Brain microvascular endothelial cell (primary cell): ENCODE measurements around the gene CCN6.
"Not testable (repeated sequence)": the region's sequence is repeated elsewhere in the genome, so short reads cannot be mapped to it uniquely, and the experiment has no call there.

Source experiments
- DNase-seq: peaks from one replicate; pipeline ENCODE4 v3.0.0-alpha.2; 2020
- H3K27ac ChIP-seq: fragments of 250-450 bp; sonication (Bioruptor Pico); 2 replicates; pipeline ENCODE4 v1.5.1; 2020; ENCODE audit warnings: mild to moderate bottlenecking, moderate library complexity
- H3K27me3 ChIP-seq: fragments of 250-450 bp; sonication (Bioruptor Pico); replicated peaks from 2 replicates; pipeline ENCODE4 v1.5.1; 2020; ENCODE audit warnings: mild to moderate bottlenecking
- H3K36me3 ChIP-seq: fragments of 250-450 bp; sonication (Bioruptor Pico); replicated peaks from 2 replicates; pipeline ENCODE4 v1.5.1; 2020; ENCODE audit warnings: mild to moderate bottlenecking
- H3K4me3 ChIP-seq: 2 replicates; pipeline ENCODE4 v1.5.1; 2011; ENCODE audit warnings: low read depth, mild to moderate bottlenecking, control low read depth, low read length, moderate library complexity
- in situ Hi-C: cut with HindIII; loops from 2 replicates; pipeline ENCODE4 v1.10.0; 2017; ENCODE audit warnings: low sequenced_read_pairs, low pct_ligation_motif_present
- TF ChIP-seq, protein P1 (sequence below): IDR thresholded peaks from 2 replicates; pipeline ENCODE4 v1.5.1; 2011; ENCODE audit warnings: low read depth, mild to moderate bottlenecking, moderate library complexity, low read length, control low read depth, inconsistent platforms; ENCODE audit errors: missing control alignments

CCN6 gene

GRCh38 chr6:112086744-112087135 is 32.8 kb downstream of the CCN6 start:
- Histone ChIP-seq H3K4me3 (peak overlapping the region; percentile 90), H3K27me3 (no peaks in the 10 kb centered on the region), H3K36me3 (peaks cover 3% of the 10 kb centered on the region), H3K27ac (peak overlapping the region; percentile 89)
- peak; percentile 52 for DNase-seq
- TF ChIP-seq, protein P1, sequence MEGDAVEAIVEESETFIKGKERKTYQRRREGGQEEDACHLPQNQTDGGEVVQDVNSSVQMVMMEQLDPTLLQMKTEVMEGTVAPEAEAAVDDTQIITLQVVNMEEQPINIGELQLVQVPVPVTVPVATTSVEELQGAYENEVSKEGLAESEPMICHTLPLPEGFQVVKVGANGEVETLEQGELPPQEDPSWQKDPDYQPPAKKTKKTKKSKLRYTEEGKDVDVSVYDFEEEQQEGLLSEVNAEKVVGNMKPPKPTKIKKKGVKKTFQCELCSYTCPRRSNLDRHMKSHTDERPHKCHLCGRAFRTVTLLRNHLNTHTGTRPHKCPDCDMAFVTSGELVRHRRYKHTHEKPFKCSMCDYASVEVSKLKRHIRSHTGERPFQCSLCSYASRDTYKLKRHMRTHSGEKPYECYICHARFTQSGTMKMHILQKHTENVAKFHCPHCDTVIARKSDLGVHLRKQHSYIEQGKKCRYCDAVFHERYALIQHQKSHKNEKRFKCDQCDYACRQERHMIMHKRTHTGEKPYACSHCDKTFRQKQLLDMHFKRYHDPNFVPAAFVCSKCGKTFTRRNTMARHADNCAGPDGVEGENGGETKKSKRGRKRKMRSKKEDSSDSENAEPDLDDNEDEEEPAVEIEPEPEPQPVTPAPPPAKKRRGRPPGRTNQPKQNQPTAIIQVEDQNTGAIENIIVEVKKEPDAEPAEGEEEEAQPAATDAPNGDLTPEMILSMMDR = peak; percentile 45
- in situ Hi-C loops = no loop called here

- Histone ChIP-seq H3K36me3 (peaks cover 3% of the 10 kb centered on the region), H3K27ac (peak within 1 kb of the TSS; percentile 89), H3K27me3 (no peaks in the 10 kb centered on the region), H3K4me3 (peak within 1 kb of the TSS; percentile 90)
- TF ChIP-seq, protein P1 = peak; percentile 30
- in situ Hi-C loops = no loop called here
- DNase-seq = peak; percentile 99
Measured at GRCh38 chr6:112087136-112087911, 33.4 kb downstream of the CCN6 start, which contains the start of the genes FAM229B and TUBE1. FAM229B (plus strand) TSS chr6:112087591; CDS start chr6:112099284, 11,693 bp downstream. TUBE1 (minus strand) TSS chr6:112087482; CDS start chr6:112087434, 48 bp downstream.

DNA sequence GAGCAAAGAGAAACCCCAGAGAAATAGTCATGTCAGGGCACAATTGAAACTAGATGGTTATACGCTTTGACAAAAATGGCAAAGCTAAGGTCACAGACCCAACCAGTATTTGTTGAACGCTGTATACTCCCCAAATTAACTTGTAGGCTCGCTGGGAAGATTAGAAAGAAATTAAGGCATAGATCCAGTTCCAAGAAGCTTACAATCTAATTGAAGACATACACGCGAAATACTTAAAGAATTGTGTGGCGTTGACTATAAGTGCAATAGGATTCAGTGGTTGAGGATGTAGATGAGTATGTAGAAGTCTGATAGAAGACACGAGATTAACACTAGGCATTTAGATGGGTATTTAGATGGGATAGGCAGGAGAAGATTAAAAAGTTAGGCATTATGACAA is 34.0 kb downstream of the CCN6 start:
- H3K27ac ChIP-seq = peak overlapping the region; percentile 89
- TF ChIP-seq, protein P1 = no peak
- peaks cover 3% of the 10 kb centered on the region for H3K36me3 ChIP-seq
- H3K27me3 ChIP-seq = no peaks in the 10 kb centered on the region
- in situ Hi-C loops = no loop called here
- no peak for DNase-seq
- H3K4me3 ChIP-seq = peak overlapping the region; percentile 90

- Histone ChIP-seq H3K4me3 (no peak overlapping the region), H3K27me3 (no peaks in the 10 kb centered on the region), H3K27ac (no peak overlapping the region), H3K36me3 (no peaks in the 10 kb centered on the region)
- no peak for DNase-seq
- in situ Hi-C loops = no loop called here
- TF ChIP-seq, protein P1 = no peak
Measured at GRCh38 chr6:112096901-112097300, 43.0 kb downstream of the CCN6 start.

DNA sequence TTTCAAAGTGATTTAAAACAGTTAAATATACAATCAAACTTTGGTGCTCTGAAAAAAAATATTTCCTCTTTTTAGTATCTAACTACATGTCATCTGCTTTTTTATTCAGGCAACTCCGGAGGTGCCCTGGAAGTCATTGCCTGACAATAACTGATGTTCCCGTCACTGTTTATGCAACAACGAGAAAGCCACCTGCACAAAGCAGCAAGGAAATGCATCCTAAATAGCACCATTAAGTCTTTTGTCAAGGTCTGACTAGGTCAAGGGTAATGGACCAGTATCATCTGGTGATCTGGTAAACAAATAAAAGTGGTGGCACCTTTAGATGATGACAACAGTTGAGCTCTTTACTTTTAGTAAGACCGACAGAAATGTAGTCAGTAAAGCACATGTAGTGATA is 46.7 kb downstream of the CCN6 start:
- DNase-seq = no peak
- H3K27me3 ChIP-seq = no peaks in the 10 kb centered on the region
- in situ Hi-C loops = no loop called here
- TF ChIP-seq, protein P1 = no peak
- H3K4me3 ChIP-seq = no peak overlapping the region
- H3K36me3 ChIP-seq = no peaks in the 10 kb centered on the region
- H3K27ac ChIP-seq = no peak overlapping the region

DNA sequence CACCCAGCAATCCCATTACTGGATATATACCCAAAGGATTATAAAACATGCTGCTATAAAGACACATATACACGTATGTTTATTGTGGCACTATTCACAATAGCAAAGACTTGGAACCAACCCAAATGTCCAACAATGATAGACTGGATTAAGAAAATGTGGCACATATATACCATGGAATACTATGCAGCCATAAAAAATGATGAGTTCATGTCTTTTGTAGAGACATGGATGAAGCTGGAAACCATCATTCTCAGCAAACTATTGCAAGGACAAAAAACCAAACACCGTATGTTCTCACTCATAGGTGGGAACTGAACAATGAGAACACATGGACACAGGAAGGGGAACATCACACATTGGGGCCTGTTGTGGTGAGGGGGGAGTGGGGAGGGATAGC is 52.1 kb downstream of the CCN6 start:
- DNase-seq, in situ Hi-C loops, H3K27me3 ChIP-seq, H3K4me3 ChIP-seq, H3K27ac ChIP-seq: not testable (repeated sequence)
- H3K36me3 ChIP-seq = peaks cover 33% of the 10 kb centered on the region
